RPMI7951 (cell line): Measurements from ENCODE around the gene SEMA5A. TPM values are rescaled to one million over a fixed set of nuclear protein-coding genes. Genes with fewer than 3 reads are reported as not detected.
"Not testable (repeated sequence)": the region's sequence is repeated elsewhere in the genome, so short reads cannot be mapped to it uniquely, and the experiment has no call there.

Experiments
- DNase-seq: peaks from one replicate; pipeline ENCODE4 v3.0.0-alpha.2; 2012; ENCODE audit warnings: low read depth
- total RNA-seq: library from RNA; depleted of rRNA; stranded (reverse); fragments of >200 nt; shearing (Covaris generic); gene quantifications from 2 replicates; pipeline ENCODE4 v1.2.3, GENCODE V29; 2014

Gene SEMA5A
- total RNA-seq, 1 experiment from 2014 or later = 14.3 TPM

DNA sequence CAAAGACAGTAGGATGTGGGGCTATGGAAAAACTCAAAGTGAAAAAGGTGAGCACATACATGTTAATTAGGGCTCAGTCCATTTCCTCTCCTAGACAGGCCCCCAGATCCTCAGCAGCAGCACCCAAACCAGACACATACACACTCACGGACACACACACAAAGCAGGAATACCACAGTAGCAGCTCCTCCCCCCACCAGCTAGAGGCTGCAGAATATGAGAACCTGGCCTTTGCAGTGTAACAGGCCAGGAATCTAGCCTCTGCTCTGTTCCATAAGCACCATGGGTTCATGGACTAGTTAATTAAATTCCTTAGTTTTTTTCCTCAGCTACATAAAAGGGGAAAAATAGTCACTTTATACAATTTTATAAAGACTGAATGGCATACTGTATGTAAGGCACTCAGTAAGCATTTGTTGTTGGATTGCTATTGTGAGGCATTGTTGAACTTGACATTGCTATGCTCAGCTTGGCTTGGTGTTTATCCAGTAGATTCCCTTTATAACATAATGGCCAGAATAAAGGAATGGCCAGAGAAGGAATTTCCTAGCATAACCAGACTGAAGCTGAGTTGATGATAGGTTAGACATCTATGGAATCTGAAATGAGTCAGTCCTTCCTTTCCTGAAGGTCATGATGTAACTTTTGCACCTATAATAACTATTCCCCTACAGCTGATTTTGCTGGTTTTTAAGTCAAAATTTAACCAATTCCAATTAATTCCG, 186.8 kb downstream of the SEMA5A start:
- DNase-seq = peak; percentile 74

DNA sequence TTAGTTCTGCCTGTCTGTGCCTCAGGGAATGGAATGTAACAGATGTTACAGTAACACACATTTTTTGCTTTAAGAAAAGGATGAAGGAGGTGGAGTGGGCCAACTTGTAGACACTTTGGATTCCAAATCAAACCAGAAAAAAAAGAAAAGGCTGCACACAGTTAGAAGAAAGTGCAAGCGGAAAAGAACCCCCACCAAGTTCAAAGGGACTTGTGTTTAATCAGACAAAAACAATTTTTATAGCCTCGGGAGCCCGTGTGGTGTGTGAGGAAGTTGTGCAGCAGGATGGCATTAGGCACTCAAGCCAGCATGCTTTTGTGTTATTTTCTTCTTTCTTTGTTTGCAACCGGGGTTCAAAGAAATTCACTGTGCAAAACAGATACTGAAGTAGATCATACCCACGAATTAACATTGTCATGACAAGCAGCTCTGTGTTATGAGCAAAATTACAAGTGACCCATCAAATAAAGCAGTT, 189.5 kb downstream of the SEMA5A start:
- DNase-seq = peak; percentile 90

DNA sequence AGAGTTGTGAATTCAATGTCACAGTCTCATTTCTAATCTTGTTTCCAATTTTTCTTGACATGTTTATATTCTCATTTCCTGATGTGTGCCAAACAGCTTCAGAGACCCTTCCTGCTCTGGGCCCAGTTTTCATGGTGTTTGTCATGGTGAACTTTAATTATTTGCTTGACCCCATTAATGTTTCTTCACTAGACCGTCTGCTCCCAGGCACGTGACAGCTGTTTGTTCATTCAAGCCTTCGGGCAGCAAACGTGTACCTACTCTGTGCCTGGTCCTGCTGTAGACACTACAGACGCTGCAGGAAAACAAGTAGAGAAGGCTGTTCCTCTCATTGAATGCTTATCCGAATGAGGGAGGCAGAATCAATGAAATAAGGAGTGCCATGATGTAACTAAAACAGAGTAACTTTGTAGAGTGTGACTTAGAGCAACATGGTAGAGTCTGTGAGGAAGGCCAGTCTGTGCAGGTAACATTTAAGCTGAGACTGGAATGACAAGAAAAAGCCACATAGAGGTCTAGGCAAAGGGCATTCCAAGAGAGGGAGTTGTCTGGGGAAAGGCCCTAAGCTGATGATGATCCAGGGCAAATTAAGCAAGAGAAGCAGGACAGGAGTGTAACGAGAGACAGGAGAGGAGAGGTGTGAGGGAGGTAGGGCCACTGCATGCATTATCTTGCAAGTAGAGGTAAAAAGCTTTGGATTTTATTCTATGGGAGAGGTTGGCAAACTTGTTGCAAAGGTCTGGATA, 191.4 kb downstream of the SEMA5A start:
- no peak for DNase-seq

DNA sequence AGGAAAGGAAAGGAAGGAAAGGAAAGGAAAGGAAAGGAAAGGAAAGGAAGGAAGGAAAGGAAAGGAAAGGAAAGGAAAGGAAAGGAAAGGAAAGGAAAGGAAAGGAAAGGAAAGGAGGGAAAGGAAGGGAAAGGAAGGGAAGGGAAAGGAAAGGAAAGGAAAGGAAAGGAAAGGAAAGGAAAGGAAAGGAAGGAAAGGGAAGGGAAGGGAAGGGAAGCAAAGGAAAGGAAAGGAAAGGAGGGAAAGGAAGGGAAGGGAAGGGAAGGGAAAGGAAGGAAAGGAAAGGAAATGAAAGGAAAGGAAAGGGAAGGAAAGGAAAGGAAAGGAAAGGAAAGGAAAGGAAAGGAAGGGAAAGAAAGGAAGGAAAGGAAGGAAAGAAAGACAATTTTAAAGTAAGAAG, 192.8 kb downstream of the SEMA5A start:
- DNase-seq = not testable (repeated sequence)

DNA sequence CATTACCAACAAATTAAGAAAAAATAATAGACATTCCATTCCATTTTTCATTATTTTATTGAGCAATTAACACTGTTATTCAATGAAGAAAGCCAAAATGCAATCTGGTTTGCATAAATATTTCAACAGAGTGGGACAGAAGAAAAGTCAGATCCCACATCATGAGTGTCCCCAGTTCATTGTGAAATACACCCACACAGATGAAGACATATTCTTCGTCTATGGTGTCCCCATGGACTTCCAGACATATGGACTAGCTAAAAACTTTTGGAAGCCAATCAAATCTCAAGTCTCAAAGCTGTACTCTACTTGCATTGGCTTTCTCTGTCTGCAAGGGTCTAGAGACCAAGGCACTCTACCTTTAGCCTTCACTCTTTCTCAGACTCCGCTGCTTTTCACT, 194.3 kb downstream of the SEMA5A start:
- DNase-seq = no peak

DNA sequence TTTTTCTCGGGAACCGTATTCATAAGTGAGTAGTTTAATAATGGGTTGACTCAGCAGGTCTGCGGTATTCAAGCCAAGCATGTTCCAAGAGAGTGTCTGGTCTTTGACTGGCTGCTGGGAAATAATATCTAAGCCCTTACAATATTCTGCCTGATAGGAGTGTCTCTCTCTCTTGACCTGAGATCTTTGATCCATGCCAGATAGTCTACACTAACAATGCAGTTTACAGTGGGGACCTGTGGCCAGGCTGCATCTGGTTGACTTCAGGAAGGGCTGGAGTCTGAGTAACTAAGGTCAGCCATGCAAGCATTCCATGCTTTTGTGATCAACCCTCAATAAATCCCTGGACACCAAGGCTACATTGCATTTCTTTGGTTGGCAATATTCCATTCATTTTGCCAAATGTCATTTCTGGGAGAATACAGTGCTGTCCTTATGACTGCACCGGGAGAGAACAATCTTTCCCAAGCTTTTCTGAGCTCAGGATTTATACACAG, 195.5 kb downstream of the SEMA5A start:
- peak; percentile 85 for DNase-seq

DNA sequence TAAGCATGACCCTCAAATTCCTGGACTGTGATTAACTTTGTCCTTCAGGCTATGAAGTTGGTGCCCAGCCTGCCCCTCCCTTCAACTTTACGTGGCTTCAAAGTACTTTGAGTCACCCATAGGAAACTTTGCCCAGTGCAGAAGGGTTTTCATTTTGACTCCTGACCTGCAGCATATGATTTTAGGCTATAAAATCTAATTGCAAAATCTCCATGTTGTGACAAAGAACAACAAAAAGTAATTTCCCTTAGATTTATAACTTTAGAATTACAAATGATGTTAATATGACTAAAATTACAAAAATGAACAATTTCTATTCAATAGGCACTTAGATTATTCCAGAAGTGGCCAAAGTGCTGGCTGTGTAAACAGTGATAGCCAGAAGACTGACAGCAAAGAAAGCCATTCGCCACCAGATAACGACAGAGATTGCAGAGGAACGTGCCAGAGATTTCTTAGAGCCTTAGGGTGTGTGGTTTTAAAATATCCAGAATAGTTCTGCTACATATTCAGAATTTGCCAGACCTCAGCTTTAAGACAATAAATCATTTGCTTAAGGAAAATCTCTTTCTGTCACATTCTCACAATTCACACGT, 197.4 kb downstream of the SEMA5A start:
- peak; percentile 91 for DNase-seq

DNA sequence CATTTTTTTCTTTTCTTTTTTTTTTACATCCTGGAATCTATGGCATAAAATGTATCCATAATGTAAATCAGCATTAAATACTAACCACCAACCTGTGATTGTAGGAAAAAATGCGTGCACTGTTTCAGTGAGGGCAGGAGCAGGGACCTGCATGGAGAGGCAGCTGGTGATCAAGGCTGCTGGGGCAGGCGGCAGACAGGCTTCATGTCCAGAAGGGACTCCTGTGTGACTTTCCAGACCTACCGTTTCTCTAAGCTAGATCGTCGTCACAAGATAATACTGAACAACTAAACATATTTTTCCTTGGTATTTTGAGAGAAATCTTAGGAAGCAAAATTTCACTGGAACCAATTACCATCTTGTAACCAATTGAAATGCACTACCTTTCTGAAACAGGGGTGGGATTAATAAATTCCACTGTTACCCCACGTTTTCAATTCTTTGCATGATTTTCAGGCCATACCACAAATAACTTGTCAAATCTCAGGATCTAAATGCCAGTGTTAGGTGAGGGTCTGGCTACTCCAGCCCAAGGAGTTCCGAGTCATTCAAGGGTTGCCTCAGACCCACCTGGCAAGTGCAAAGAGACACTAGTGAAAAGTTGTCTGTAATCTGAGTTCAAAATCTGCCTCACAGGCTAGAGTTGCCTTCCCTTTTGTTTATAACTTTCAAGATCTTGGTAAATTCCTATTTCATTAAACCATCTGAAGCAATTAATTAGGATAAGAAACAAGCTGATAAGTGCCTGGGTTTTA, 198.2 kb downstream of the SEMA5A start:
- DNase-seq = peak; percentile 51

DNA sequence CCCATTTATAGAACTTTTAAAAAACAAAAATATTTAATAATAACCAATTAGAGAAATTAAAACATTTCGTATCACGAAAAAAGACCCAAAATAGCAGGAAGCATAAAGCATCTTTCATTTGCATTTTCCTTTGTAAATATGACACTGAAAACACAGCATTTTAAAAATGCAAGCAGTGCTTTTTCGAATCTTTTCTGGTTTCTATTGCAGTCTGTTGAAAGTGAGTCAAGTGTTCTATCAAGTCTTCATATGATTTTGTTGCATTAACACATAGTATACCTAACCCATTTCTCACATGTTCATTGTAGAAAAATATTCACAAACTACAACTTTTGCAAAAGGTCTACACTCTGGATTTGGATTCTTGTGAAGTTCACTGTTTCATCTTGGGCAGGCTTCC, 198.8 kb downstream of the SEMA5A start:
- no peak for DNase-seq

DNA sequence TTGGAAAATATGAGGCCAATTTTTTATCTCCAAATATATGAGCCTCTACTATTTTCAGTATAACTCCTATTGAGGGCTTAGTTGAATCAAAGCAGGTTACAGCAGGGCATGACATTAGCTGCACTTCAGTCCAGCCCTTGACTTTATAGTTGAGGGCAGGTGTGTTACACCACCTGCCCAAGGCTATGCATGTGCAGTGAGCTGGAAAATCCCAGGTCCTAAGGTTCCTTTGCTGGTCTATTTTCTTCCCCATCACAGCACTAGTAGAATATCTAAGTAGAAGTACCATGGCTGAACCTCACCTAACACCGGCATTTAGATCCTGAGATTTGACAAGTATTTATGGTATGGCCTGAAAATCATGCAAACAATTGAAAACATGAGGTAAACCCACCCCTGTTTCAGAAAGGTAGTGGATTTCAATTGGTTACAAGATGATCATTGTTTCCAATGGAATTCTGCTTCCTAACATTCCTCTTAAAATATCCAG, 201.1 kb downstream of the SEMA5A start:
- DNase-seq = no peak

DNA sequence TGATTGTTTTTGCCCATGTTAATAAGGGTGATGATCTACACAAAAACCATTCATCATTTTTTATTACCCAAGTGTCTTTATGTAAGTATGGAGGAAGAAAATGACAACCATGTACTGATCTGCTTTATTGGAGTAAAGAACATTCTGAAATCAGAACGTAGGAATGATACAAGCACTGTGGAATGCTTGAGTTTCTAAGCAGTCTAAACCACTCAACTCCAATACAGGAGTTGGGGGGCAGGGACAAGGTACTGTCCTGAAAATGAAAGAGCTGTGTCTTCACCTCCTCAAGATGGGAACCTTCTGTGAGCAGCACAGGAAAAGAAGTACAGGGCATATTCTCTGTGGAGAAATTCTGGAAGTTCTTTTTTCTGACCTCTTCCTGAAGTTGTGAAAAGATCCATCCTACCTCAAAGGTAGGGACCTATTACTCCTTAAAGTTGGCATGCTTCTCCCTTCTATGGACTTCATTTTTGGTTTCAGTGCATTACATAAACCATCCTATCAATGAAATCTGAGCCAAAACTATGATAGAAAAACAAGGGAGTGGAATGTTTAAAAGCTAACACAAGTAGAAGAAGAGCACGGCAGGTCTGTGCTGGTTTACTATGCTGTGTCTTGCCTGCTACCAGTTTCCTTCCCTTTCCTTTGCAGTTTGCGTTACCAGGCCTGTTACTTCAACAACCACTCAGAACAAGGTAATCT, 202.6 kb downstream of the SEMA5A start:
- DNase-seq = peak; percentile 43

DNA sequence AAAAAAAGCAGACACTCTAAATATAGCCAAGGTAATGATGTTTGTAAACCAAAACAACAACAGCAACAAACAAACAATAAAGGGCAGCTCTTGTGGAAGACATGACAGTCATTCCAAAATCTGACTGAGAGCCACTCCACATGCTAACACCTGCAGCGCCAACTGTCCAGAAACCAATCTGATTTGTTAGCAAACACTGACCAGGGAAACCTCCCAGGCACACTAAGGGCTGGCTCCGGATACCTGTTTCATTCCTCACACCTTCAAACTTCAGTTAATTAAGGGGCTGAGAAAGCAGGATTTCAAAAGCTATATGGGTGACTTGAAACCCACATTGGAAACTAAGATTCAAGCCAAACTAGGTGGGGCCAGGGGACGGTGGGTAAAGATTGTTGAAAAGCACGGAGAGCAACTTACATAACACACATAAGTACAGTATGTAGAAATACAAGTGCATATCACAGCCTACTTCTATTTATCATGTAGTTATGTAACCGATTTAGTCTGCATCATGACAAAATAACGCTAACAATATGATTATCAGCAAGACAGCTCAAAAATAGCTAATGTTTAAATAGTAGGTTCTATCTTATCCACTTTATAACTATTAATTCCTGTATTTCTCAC, 203.6 kb downstream of the SEMA5A start:
- no peak for DNase-seq

DNA sequence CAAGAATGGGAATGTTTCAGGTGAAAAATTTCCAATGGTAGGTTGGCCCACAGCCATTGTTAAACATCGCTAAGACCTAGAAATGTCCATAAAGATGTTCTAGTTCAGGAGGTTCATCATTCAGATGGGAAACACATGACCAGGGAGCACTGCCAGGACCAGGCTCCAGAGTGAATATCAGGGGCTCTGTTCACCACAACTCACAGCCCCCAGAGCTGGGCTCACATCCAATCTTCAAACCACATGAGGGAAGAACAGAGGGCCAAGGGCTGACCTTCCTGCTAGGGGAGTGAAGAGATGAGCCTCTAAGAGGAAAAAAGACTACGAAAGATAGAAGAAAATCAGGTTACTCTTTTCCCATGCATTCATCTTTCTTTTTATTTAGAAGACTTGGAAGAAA, 205.8 kb downstream of the SEMA5A start:
- DNase-seq = peak; percentile 83

DNA sequence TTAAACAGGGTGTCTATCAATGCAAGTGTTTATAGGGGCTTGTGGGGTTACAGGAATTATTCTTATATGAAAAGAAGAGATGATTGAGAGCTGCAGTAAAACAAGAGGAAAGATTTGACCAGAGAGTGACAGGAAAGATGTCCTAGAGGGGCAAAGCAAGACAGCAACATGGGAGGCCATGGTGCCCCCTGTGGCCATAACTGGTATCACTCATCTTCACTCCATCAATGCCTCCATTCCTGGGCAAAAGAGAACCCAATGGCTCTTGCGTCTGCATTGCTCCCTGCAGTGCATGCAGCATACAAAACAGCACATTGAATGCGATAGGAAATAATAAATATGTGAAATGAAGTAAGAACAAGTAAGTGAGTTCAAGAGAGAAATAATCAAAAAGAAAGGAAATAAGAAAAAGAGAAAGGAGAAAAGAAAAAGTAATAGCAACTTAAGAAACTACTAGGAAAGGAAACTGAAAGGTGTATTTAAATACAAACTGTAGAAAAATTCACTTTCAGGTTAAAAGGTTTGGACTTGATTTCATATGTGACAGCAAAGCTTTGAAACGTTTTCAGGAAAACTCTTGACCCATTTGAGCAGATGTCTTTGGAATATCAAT, 206.6 kb downstream of the SEMA5A start:
- DNase-seq = no peak

DNA sequence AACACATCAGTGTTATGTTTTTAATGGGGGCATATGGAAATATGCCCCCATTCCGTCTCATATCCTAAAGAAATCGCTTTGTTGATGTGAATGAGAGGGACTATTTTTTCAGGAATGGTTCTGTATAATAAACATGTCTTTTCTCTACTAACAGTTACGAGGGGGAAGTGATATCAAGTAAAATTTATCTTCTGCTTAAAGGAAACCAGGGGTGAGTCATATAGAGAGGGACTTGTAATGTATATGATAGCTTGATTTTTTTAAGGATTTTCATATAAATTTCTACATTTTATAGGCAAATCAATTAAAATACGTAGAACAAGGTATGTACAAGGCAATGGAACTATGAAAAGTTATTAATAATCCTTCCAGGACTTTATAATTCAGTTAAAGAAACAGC, 207.1 kb downstream of the SEMA5A start:
- DNase-seq = no peak

DNA sequence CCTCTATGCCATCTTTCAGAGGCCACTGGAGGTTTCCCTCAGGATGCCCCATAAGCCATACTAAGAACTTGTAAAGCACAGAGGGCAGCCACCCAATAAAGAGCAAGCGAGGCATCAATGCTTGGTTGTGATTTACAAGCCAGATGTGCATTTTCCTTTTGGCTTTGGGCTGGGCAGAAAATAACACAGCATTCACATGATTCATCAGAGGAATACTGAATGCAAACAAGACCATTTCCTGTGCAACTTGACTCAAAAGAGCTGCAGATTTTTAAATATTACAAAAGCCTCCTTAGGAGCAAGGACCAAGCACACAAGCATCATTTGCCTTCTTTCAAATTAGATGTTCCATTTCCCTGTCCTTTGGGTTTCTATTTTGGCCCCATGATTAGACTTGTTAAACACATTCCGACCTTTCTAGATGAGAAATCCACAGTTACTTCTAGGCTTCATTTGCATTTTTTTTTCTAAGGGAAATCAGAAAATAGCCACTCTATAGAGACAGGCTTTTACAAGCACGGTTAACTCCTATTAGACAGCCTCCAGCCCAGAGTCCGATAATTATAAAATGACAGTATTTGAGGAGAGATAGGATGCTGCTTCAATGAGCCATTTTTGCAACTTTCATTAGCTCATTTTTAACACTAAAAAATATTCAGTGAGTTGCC, 207.8 kb downstream of the SEMA5A start:
- DNase-seq = peak; percentile 89

DNA sequence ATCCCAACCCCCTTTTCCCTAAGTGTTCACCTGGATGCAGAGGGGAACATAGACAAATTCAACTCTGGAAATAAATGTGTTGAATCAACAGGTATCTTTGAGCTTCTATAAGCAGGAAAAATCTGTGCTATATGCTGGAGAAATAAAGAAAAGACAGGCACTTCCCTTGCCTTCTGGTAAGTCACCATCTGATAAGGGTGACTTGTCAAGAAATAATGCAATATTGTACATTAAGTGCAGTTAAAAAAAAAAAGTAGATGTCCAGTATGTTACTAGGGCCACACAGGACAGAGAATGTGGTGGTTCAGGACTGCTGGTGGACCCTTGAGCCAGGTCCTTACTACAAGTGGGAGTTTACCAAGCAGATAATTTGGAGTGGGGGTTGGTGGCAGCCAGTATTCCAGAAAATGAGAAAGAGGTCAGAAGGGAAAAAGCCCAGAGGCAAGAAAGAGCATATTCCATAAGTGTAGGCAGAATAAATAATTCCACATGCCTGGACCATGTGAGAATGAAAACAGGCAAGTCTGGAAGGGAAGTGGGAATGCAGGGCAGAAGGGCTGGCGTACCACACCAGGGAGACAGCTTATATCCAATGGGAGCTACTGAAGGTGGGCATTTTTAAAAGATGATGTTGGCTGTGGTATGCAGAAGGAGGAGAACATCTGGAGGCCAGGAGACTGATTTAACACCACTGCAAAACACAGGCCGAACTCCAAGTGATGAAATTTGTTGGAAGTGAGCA, 209.9 kb downstream of the SEMA5A start:
- DNase-seq = peak; percentile 74

DNA sequence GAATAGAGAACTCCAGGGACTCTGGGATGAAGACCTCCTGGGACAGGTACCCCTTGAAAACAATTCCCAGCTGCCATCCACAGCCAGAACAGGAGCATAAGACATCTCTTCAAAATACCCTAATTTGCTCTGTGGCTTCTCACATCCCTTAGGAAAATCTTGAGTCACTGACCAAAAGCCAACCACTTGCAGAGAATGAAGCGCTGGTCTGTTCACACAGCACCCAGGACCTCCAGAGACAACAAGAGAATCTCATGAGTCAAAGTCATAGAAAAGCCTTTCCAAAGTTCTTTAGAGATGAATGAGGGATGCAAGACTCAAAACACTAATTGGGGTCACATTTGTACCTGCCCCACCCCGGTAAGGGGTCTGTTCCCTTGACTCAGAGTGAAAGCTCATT, 210.6 kb downstream of the SEMA5A start:
- DNase-seq = peak; percentile 65

DNA sequence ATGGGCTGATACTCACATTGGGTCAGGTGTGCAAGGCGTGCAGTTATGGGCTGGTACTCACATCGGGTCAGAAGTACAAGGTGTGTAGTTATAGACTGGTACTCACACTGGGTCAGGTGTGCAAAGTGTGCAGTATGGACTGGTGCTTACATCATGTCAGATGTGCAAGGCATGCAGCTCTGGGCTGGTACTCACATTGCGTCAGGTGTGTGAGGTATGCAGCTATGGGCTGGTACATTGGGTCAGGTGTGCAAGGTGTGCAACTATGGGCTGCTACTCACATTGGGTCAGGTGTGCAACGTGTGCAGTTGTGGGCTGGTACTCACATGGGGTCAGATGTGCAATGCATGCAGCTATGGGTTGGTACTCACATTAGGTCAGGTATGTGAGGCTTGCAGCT, 213.8 kb downstream of the SEMA5A start:
- DNase-seq = no peak
